ENCODE measurements around the gene GID4.
"Not testable (repeated sequence)": the region's sequence is repeated elsewhere in the genome, so short reads cannot be mapped to it uniquely, and the experiment has no call there.

GID4 gene

DNA sequence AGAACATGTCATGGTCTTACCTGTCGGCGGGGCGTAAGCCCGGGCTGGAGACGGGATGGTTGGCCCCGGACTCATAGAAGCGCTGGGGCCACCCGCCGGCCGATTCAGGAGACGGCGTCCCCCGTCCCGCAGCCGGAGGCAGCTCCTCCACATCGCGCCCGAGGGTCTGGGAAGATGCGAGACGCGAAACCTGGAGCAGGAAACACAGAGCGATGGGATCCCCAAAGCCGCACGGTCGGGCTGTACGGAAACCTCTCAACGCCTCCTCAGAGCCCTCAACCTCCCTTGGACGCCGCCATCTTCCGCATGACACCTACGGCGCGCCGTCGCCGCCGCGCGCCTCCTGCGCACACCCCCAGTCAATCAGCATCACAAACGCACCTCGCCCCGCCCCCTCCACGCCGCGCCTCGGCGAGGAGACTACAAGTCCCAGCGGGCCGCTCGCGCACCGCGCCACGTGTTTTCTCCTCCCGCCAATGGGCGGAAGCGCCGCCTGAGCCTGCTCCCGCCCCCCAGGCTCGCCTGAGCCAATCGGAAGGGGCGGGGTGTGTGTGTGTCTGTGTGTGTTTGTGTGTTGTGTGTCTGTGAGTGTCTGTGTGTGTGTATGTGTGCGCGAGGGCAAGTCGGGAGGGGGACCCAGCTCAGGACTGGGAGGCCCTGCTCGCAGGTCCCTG, at the start of gene GID4, which contains the start of gene ATPAF2:
GID4 (plus strand) TSS at position 548 of the 674 bp plus-strand sequence; CDS start at position 605, 57 bp downstream.
ATPAF2 (minus strand) TSS at position 308 of the 674 bp plus-strand sequence; CDS start at position 153, 155 bp downstream.
- peak; percentile 99 for DNase-seq (ENCODE audit: low read depth in 2 of 2)

DNA sequence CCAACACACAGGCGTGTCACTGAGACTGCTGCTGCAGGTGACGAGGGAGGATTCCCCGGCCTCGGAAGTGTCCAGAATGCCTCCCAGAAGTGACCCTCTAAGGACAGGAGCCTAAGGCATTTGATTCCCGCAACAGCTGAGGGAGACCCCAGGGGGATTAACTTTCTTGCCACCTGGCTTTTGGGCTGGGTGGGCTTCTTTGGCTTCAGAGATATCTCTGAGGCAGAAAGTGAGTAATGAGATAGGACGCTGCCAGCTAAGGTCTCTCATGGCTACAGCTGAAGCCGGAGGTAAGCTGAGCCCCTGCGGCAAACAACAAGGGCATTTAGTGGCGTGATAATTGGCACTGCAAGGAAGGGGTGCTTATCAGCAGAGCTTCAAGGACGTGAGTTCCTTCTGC, 49.6 kb upstream of the GID4 start:
- DNase-seq (ENCODE audit: low read depth in 2 of 2) = no peak

DNA sequence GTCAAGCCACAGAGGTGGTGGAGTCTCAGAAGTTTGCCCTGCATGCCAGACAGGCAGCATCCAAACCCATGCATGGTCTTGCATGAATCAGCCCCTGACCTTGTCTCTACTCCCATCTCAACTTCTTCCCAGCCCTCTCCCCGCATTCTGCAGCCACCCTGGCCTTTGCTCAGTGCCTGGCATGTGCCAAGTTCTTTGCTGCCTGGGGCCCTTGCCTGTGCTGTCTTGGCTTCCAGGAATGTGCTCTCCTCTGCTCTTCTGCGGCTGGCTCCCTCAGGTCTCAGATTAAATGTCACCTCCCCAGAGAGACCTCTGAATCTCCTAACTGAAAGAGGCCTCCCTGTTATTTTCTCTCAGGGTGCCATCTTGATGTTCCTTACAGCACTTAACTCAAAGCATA, 48.9 kb upstream of the GID4 start:
- DNase-seq (ENCODE audit: low read depth in 2 of 2) = no peak

DNA sequence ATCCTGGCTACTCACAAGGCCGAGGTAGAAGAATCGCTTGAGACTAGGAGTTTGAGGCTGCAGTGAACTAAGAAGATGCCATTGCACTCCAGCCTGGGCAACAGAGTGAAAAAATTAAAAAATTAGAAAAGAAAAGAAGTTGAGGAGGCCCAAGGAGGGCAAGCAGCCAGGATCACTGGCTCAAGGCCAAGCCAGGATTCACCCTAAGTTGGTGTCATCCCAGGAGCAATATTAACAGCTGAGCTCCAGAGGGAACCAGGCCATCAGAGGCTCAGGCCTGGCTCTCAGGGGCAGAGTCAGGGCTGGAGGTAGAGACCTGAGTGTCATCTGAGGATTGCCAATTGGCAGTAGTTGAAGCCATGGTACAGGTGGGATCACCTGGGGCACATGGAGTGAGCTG, 45.8 kb upstream of the GID4 start:
- DNase-seq (ENCODE audit: low read depth in 2 of 2) = no peak

DNA sequence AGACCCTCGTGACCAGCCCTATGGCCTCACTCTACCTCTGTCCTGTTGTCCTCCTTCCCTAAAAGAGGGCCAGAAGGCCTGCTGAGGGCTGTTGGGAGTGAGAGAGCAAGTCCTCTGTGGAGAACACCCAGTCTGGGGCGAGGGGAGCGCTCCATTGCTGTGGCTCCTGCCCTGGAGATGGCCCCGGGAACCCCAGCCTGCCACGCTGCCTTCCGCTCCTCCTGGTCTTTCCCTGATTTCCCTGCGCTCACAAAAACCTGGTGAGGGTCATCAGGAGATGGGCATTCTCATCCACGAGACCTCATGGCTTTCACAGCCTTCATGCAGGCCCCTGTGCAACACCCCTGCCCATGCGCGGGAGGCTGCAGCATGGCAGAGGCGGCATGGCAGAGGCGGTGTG, 45.4 kb upstream of the GID4 start:
- DNase-seq (ENCODE audit: low read depth in 2 of 2) = no peak

DNA sequence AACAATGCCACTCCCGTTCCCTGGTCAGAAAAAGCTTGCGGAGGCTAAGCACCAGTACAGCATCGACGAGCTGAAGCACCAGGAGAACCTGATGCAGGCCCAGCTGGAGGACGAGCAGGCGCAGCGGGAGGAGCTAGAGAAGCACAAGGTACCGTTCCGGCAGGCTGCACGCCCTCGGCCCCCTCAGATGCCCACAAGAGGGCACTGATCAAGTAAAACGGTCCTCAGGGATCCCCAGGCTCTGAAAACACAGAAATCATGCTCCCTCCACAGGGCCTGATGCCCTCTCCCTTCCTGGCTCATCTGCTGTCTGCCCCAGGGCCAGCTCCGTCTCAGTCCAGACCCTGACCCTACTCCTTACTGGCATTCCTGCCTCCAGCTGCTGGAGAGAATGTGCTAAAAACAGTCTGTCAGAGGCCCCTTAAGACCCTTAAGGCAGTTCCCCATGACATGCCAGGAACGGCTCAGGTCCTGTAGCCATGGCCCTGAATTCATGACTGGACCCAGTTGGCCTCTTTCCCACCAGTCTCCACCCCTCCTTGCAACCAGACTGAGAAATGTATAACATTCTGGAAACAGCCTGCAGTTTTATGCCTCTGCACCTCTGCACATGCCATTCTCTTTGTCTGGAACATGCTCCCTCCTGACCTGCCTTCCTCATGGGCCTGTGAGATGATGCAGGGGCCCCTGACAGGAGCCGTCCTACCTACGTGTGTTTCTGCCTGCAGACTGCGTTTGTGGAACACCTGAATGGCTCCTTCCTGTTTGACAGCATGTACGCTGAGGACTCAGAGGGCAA, 44.7 kb upstream of the GID4 start:
- no peak for DNase-seq (ENCODE audit: low read depth in 2 of 2)

DNA sequence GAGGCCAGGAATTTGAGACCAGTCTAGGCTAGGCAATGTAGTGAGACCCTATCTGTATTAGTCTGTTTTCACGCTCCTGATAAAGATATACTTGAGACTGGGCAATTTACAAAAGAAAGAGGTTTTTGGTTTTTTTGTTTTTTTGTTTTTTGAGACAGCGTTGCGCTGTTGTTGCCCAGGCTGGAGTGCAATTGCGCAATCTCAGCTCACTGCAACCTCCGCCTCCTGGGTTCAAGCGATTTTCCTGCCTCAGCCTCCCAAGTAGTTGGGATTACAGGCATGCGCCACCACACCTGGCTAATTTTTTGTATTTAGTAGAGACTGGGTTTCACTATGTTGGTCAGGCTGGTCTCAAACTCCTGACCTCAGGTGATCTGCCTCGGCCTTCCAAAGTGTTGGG, 43.3 kb upstream of the GID4 start:
- not testable (repeated sequence) for DNase-seq (ENCODE audit: low read depth in 2 of 2)

DNA sequence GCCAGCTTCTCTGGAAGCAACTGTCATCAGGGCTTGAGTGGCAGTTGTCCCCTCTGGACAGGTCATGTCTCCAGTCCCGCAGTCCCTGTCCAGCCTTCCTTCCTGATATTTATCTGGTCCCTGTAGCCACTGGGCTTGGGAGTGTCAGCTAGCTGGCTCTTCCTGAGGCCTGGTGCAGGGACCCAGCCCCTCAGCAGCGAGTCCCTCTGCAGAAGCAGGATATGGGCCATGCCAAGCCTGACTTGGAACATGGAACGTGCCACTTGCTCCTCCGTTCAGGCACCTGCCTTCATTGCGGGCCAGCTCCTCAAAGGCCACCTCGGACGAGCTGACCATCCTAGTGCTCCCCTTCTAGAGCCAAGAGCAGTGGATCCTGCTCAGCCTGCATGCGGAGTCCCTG, 40.3 kb upstream of the GID4 start:
- no peak for DNase-seq (ENCODE audit: low read depth in 2 of 2)

DNA sequence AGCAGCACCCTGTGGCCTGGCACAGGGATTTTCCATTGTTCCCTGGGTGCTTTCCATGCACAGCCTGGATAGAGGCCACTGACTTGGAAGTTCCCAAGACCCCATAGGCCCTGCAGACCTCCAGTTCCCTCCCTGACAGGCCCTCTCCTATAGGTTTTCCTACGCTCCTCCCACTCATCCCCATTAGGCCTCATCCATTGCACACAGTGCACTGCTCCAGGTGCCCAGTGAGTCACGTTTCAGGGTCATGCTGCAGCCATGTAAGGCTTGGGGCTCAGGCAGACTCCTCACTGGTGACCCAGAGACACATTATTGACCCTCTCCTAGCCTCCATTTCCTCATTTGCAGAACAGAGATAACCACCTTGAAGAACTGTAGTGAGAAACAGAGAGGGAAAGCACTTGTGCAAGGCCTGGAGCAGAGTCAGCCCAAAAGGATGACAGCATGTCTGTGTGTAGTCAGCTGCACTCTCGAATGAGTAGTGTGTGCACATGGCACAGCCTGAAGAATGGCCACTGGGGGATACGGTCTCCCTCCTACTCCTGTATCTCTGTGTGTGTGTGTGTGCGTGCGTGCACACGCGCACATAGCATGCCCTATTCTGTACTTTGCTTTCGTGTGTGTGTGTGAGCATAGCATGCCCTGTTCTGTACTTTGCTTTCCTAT, 39.7 kb upstream of the GID4 start:
- no peak for DNase-seq (ENCODE audit: low read depth in 2 of 2)

DNA sequence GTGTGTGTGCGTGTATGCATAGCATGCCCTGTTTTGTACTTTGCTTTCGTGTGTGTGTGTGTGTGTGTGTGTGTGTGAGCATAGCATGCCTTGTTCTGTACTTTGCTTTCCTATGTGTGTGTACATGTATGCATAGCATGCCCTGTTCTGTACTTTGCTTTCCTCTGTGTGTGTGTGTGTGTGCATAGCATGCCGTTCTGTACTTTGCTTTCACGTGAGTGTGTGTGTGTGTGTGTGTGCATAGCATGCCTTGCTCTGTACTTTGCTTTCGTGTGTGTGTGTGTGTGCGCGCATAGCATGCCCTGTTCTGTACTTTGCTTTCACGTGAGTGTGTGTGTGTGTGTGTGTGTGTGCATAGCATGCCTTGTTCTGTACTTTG, 39.2 kb upstream of the GID4 start:
- no peak for DNase-seq (ENCODE audit: low read depth in 2 of 2)

DNA sequence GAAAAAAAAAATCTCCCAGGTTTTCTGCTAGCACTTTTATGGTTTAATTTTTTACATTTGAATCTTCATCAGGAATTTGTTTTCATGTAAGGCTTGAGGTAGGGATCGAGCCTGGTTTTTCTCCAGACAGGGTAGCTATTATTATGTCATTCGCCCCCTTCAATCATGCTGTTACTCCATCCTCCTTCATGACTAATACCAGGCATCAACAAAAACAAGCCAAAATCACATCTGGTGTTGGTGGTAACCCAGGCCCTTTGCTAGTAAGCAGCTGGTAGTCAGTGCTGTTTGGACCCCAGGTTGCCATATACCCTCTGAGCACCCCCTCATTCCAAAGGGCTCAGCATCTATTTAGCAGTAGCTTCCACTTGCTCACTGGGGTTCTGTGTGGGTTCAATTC, 37.0 kb upstream of the GID4 start:
- no peak for DNase-seq (ENCODE audit: low read depth in 2 of 2)

DNA sequence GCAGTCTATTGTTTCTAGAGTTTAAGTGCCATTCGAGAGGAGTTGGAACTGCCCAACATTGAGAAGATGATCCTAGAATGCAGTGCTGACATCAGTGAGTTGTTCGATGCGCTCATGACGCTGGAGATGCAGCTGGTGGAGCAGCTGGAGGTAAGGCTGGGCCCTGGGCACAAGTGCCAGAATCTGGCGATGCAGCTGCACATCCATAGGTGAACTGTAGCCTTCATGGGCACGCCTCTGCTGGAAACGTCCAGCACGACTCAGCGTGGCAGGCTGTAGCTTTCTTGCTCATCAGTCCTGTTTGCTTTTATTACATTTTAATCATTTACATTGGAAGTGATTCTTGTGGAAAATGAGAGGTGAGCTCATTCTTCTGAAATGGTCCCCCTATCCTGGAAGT, 34.9 kb upstream of the GID4 start:
- DNase-seq (ENCODE audit: low read depth in 2 of 2) = no peak

DNA sequence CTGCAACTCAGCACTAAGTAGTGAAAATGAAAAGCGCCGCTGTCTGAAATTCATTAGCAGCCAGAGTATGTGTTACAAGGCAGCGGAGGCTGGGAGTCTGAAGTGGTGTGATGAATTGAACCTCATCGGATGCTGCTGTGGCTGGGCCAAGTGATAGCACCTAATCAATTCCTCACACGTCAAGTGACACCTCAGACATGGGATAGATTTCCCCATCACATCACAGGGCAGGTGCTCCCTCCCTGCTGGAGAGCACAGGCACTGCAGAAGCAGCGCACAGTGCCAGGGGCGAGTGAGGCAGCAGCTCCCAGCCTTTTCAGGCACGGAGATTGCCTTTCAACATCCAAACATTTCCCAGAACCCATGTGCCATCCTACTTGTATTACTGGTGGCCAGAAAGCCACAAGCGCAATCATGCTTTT, 34.3 kb upstream of the GID4 start:
- DNase-seq (ENCODE audit: low read depth in 2 of 2) = no peak

DNA sequence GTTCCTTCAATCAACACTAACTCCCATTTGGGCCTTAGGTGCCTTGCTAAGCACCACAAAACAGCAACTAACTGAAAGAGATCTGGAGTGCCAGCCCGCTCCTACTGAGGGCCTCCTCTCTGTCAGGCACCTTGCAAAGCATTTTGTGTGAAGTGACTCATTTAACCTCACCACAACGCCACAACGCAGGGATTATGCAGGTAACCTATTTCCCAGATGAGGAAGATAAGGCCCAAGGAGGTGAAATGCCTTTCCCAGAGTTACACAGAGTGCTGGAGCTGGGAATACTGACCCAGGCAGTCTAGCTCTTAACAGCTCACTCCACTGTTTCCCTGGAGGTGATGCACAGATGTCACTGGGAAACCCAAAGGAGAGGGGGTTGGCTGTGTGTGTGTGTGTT, 33.7 kb upstream of the GID4 start:
- no peak for DNase-seq (ENCODE audit: low read depth in 2 of 2)

DNA sequence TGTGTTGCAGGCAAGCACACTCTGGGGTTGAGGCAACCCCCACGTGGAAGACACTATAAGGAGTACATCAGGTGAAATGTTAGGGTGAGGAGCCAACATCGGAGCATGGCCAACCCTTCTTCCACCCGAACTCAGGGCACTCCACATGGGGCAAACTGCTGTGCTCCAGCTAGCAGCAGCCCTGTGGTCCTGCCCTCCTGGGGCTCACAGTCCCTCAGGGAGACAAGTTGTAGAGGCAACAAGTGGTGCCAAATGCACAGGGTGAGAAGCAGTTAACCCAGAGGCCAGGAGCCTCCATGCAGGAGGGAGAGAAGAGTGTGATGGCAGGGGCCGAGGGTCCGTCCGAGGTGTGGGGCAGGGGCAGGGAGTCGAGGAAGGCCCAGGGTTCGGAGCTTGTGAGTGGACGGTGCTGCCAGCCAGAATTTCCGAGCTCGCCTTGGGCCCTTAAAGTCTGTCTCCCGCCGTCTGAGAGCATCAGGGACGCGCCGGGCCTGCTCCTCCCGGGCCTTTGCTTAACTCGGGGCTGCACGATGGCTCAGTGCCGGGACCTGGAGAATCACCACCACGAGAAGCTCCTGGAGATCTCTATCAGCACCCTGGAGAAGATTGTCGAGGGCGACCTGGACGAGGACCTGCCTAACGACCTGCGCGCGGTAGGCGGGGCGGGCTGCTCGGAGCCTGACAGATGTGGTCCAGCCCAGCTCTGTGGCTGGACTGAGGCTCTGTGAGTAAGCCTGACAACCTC, 32.5 kb upstream of the GID4 start:
- no peak for DNase-seq (ENCODE audit: low read depth in 2 of 2)

DNA sequence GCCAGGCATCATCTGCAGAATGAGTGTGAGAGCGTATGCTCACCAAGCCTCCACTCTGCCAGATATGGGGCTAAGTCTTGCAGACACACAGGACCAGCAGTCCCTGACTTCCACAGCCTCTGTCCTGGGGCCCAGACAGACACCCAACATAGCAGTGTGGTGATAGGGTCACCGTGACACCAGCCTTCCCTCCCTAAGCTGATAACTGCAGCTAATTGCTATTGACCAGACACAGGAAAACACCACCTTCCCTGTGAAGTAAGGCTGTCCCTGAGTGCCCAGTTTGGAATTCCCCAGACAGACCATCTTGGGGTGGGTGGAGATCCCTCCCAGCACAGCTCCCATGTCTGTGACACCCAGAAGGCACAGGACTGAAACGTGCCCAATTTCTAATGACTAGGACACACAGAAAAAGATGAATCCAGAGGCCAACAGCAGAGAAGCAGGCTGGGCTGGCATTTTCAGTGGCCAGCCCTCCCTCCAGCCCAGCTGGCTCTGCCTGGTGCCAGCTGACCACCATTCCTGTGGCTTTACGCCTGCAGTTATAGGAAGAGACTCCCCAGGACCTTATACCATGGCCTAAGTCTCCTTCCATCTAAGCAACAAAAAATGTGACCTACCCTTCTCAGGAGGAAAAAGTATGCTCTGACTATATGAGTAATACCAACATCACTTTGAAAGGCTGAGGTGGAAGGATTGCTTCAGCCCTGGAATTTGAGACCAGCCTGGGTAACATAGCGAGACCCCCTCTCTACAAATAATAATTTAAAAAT, 30.5 kb upstream of the GID4 start:
- DNase-seq (ENCODE audit: low read depth in 2 of 2) = no peak

DNA sequence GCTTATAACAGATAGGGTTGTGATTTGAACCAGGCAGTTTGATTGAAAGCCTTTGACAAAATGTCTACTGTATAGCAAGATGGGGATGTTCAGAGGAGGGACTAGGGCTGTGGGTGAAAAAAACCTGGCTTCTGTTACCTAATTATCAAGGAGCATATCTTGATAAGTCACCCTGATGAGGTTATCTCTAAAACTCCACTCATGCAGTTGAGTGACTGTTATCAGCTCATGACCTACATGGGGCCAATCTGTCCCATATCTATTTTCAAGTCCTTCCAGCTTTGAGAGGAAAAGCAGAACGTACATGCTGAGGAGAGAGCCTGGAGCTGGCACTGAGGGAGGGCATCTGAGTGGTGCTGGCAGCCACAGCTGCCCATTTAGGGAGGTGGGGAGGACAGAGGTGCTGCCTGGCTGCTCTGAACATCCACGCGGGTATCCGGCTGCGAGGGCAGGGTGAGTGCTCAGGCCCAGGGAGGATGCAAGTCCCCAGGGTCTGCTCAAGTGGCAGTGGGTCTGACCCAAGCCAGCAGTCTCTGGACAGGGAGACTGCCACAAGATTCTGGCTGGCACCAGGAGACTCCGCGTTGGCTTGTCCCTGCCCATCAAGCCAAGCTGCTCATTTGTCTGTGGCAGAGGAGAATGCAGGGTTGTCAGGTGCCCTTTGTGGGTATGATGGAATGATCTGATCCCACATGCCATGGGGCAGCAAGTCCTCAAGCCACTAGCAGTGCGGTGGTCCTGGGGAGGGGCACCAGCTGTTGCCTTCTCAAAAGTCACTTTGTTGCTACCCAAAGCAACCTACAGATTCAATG, 29.4 kb upstream of the GID4 start:
- no peak for DNase-seq (ENCODE audit: low read depth in 2 of 2)

DNA sequence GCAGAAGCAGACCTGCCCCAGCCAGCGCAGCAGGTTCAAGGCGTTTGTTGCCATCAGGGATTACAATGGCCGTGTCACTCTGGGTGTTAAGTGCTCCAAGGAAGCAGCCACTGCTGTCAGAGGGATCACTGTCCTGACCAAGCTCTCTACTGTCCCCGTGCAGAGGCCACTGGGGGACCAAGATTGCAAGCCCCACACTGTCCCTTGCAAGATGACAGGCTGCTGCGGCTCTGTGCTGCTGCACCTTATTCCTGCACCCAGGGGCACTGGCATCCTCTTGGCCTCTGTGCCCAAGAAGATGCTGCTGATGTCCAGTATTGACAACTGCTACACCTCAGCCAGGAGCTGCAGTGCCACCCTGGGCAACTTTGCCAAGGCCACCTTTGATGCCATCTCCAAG, 27.9 kb upstream of the GID4 start:
- no peak for DNase-seq (ENCODE audit: low read depth in 2 of 2)

DNA sequence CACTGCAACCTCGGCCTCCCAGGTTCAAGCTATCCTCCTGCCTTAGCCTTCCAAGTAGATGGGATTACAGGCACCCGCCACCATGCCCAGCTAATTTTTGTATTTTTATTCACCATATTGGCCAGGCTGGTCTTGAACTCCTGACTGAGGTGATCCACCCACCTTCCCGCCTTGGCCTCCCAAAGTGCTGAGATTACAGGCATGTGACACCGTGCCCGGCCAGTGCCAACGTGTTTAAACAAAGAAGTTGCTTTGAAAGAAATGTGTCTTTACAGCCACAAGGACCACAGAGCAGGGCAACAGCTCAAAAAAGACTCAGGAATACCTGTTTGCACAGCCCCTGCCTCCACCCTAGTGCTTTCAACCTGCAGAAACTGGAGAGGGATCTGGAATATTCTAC, 25.2 kb upstream of the GID4 start:
- DNase-seq (ENCODE audit: low read depth in 2 of 2) = no peak

DNA sequence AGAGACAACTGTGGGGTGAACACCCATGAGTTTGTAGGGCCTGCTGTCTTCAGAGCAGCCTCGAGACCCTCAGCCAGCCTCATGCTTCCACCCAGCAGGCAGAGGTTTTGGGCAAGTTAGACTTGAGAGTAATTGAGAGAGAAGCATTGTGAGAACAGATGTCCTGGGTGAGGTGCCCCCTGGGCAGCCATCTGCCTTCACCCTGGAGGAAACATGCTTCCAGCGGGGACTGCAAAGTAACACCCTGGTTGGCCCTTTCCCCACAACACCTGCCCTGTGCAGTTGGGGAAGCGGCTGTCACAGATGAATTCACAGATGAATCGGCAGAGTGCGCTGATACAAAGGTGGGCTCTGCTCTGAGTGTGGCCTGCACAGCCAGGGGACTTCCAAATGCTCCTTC, 23.6 kb upstream of the GID4 start:
- DNase-seq (ENCODE audit: low read depth in 2 of 2) = no peak

DNA sequence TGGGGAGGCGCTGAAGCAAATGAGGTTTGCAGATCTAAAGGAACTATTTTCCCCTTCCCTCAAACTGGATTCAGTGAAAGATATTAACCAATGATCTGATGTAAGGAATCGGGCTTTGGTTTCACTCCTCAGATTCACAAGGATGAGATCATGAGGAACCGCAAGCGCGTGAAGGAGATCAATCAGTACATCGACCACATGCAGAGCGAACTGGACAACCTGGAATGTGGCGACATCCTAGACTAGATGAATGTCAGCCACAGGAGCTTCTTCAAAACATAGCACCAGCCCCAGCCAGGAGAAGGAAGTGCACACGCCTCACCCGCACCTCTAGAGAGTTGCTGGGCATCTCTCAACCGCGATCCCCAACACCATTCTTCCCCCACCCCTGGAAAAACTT, 22.8 kb upstream of the GID4 start:
- DNase-seq (ENCODE audit: low read depth in 2 of 2) = no peak

Measured in activated CD8-positive, alpha-beta memory T cell treated with anti-CD3 and anti-CD28 coated beads for 4 hours (primary cell).